NCI-H226 (cell line): Measurements from ENCODE around the gene HHIPL1.

Experiments
- DNase-seq: peaks from one replicate; pipeline ENCODE4 v3.0.0-alpha.2; 2015

The HHIPL1 gene

DNA sequence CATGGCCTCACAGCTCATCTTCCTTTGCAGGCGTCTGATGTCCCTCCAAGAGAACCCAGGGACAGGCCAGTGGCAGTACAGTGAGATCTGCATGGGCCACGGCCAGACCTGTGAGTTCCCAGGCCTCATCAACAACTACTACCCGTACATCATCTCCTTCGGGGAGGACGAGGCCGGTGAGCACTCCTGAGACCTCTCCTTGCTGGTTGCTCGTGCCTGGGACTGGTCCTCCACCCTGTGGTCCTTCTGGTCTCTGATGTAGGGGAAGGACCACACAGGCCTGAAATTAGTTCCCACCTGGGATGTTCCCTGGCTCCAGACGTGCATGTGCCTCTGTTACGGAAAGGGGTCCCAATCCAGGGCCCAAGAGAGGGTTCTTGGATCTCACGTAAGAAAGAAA is 17.9 kb downstream of the HHIPL1 start:
- DNase-seq = no peak

DNA sequence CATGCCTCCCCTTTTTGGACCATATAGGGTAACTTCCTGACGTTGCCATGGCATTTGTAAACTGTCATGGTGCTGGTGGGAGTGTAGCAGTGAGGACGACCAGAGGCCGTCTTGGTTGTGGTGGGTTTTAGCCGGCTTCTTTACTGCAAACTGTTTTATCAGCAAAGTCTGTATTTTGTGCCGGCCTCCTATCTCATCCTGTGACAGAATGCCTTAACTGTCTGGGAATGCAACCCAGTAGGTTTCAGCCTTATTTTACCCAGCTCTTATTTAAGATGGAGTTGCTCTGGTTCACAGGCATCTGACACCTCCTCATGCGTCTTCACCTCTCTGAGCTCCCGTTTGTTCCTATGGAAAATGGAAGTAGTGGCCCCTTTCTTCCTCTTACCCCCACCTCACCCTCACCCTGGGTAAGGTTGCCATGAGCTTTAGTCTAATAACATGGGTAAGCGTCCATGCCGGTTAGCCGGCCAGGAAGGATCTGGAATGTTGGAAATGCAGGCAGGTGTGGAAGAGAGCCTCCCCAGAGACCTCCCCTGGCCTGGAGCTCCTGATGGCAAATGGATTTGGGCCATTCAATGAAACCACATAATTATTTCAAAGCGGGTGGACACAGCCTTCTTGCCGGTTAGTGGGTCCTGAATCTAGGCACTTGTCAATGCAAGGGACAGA is 18.6 kb downstream of the HHIPL1 start:
- DNase-seq = no peak

DNA sequence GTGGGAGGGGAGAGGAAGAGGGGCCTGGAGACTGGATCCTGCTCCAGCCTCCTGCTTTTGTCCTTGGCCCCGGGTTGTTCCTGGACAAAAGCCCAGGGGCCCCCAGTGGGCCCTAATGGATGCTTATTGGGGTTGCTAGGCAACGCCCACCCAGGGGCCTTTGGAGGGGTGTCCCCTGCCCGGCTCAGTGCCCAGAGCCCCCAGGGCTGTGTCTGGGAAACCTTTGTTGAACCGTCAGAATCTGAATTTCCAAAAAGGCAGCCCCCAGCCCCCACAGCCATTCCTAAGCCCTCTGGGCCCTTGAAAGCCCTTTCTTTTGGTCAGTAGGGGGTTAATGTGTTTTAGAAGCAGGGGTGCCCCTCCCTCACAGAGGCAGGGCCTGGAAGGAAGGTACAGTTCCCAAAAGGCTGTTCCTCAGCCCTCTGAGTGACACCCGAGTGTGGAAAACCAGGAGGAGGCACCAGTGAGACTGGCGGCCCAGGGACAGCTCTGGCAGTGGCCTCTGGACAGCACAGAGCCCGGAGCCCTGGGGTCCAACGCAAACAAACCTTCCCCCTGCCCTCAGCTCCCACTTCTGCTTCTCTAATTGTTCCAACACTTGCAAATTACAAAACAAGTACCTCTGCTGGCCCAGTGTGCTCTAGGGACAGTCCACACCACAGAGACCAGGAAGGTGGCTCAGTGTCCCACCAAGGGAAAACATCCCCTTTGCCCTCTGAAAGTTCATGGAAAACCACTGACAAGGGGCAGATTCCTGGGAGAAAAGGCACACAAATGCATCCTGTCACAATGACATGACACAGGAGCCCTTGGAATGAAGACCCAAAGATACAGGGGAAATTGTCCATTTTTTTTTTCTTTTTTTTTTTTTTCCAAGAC is 19.4 kb downstream of the HHIPL1 start:
- DNase-seq = no peak

DNA sequence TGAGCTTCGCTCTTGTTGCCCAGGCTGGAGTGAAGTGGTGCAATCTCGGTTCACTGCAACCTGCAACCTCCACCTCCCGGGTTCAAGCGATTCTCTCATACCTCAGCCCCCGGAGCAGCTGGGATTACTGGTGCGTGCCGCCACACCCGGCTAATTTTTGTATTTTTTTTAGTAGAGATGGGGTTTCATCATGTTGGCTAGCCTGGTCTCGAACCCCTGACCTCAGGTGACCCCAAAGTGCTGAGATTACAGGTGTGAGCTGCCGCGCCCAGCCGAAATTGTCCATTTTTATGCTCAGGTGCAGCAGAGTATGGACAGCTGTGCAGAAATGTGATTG is 20.0 kb downstream of the HHIPL1 start:
- DNase-seq = no peak

DNA sequence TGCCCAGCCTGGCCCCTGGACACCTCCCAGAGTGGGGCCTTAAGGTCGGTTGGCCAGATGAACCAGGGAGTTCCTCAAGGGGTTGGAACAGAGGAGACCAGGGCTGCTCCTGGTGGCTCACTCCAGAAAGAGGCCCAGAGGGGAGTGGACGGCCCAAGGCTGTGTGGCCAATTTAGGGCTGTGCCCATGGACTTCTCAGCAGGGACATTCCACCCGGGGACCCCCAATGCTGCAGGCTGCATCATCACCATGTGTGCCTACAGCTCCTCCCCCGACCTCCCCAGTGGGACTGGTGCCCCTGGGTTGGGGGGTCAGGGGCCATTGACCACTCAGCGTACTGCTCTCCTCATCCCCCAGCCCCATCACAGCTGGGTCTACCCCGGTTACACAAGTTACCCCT is 21.6 kb downstream of the HHIPL1 start:
- DNase-seq = no peak

DNA sequence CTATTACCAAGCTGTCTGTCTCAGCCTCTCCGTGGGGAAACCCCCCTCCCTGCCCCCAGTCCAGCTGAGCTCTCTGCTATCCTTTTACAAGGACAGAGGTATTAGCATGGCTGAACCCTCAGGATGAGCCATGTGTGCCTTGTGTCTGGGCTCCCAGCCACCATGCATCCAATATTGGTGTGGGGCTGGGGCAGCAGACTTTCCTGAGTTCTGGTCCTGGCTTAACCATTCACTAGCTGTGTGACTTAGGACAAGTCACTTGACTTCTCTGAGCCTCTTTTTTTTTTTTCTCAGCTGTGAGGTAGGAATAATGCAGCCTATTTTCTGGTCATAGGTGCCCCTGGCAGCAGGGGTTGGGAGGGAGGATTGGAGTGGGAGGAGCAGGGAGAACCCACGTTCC is 22.1 kb downstream of the HHIPL1 start:
- DNase-seq = no peak

DNA sequence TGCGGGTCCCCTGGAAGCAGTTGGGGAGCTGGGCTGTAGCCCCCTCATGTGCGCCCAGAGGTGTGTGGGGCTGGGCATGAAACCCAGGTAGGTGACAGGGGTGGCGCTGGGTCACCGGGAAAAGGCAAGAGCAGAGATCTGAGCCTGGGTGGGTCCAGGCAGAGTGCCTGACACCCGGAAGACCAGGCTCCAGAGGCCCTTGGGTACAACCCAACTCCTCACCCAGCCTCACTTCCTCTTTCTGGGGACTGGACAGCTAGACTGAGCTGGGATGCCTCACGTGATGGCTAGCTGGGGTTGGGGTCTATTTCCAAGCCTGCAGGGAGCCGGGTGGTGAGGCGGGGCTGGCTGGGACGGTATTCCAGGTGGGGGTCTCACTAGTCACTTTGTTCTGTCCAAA is 22.9 kb downstream of the HHIPL1 start:
- no peak for DNase-seq

DNA sequence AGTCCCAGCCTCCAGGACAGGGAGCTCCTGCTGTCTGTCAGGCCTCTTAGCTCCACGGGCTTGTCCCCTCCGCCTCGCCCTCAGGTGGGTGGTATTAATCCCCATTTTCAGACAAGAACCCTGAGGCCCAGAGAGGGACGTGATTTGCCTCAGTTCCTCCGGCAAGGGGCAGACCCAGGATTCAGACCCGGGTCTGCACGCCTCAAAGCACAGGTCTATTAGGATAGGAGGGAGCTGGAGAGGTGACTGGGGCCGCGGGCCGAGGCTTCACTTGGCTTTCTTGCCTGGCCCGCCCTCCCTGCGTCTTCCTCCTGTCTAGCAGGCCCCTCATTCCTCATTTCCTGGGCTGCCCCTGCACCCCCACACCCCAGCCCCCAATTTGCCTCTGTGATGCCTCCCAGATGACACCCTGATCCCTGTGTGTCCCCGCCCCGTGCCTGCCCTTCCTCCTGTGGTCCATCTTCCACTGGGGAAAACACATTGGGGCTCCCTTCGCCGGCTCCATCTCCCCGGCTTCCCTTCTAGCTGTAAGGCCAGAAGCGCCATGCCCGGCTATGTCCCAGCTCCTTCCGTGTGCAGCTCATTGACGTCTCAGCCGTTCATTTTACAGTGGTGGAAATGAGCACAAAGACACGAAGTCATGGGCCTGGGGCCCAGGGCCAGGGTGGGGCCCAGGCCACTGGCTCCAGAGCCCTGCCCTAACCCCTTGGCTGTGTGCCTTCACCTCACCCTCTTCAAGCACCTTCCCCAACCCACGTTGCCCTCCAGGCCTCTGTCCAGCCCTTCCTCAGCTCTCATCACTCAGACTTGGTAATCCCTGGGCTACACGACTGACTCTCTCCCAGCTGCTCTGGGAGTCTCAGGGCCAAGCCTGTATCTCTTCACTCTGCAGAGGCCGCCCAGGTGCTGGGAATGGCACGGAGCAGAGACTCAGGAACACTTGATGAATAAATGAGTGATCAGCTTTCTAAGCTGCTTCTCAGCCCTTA is 23.7 kb downstream of the HHIPL1 start:
- DNase-seq = no peak

DNA sequence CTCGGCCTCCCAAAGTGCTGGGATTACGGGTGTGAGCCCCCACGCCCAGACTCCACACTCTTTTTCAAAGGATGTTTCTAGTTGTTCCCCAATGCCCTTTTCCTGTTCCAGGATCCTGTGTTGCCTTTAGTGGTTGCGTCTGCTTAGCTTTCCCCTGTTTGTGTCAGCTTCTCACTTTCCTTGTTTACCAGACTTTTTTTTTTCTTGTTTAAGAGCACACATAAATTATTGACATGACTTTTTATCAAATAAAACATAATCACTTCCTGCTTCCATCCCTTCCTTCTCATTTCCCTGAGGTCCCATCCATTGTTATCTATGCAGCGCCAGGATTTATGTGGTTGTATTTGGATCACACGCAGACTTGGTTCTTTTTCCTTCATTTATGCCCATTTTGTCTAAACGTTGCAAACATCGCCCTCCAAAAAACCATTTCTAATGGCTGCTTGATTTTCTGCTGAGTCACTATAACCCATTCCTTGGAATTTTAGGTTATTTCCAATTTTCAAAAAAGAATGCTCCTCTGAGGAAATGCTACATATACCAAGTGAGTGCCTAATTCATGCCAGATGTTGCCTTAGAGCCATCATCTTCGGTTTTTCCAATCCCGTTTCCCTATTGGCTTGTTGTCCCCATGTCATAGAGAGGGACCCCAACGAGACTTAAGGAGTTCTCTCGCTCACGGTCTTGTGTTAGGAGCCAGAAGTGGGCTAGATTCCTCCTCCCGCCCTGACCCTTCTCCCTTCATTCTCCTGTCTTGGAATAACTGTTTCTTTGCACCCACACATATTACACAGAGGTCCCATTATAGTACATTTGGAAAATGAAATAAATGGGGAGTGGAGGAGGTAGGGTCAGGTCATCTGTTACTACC is 25.7 kb downstream of the HHIPL1 start:
- DNase-seq = no peak

DNA sequence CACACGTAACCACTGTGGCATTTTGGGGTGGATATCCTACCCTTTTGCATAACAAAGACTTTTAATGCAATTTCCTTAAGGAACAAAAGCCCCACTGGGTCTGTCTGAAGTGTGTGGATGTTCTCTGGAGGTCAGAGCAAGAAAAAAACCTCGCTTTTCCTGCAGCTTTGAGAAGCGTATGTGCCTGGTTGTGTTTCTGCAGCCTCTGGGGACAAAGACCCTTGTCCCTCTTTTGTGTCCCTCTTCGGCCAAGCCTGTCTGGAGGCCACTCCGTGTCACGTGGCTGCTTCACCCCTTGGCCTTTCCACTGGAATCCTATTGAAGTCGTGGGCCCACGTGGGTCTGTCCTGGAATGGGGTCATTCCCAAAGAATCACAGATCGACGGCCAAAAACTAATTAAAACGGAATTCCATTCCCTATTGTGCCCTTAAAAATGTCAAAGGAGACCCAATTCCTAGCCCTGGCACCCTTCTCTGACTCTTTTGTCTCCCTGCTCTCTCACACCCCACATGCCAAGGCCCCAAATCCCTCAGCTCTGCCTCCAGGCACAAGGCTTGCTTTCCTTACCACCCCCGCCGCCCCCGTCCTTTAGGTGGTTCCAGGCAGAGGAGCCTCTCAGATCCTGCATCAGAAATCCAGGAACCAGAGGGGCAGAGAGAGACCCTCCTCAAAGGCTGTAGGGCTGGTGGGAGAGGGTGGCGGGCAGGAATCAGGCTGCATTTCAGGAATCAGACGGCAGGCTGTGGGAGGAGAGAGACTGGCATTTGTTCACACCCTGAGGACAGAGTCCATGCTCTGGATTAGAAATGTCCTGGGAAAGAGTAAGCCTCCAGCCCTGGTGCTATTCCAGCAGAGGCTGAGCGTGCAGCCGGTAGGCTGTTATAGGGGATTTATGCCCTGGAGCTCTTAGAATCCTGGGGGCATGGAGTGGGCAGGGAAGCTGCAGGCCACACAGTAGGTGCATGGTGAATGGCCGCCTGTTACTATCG is 26.6 kb downstream of the HHIPL1 start:
- no peak for DNase-seq

DNA sequence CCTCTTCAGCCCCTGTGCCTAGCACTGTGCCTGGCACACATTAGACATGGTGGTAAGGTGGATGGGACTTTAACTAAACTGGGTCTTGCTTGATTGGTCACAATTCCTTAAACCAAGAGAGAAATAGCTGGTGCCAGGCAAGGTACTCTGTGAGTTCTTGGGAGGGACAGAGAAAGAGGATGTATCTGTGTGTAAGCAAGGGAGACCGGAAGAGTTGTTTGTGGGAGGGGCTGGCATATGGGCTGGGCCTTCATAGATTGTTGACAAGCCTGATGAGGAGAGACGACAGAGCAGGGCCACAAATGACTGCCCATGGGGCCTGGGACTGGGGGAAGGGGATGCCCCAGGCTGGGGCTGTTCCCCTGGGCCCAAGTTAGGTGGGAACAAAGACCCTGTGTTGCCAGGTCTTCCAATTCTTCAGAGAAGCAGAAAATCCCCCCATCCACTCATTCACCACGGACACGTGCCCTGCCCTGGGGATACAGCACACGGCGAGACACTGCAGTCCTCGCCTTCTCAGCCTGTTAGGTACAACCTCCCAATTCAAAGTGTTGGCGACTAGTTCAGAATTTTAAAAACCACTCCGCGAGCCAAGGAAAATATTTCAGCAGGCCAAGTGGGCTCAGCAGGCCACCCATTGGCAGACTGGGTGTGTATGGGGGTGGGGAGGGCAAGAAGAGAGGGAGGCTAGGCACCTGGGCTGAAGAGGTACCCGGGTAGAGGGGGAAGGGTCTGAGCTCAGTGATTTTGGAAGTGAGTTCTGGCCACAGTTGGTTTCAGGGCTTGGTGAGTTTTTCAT is 27.8 kb downstream of the HHIPL1 start:
- DNase-seq = no peak

DNA sequence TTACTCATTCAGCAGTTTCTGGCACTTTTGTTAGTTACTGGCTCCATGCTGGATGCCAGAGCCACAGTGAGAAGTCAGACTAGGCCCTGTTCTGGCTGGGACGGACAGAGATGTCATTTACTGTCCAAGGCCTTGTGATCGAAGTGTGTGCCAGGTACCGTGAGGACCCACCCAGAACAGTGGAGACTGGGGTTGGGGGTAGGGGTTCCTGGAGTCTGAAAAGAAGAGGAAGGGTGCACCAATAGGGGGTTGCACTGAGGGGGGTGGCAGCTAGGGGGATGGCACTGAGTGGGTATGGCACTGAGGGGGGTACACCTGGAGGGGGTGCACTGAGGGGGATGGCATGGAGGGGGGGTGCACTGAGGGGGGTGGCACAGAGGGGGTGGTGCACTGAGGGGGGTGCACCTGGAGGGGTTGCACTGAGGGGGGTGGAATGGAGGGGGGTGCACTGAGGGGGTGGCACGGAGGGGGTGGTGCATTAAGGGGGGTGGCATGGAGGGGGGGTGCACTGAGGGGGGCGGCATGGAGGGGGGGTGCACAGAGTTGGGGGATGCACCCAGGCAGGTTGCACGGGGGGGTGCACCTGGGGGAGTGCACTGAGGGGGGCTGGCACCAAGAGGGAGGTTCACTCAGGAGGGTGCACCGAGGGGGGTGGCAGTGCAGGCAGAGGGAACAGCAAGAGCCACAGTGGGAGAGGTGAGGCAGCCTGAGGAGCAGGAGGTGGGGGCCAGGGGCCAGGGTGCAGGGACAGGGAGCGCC is 28.6 kb downstream of the HHIPL1 start:
- DNase-seq = no peak

DNA sequence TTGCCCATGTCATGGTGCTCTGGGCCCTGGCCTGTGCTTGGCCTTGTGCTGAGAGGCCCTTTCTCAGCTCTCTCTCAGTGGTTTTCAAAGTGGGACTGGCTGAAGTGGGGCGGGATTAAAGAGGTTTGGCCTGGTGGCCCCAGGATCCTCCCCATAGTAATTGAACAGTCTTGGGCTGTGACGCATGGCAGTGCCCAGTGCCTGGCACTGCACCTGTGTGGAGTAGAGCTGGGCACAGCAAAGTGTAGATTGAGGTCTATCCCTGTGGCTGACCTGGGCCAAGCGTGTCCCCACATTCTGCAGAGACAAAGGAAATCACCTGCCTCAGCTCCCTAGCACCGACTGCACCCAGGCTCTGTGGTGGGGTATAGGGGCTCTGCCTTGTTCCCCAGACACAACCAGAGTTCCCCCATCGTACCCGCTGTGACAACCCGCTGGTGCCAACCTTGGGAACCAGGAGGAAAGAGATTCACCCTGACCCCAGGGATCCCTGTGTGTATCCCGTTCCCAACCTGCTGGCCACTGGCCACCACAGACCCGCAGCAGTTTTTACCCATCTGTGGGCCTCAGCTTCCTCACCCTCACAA is 29.2 kb downstream of the HHIPL1 start:
- DNase-seq = no peak

DNA sequence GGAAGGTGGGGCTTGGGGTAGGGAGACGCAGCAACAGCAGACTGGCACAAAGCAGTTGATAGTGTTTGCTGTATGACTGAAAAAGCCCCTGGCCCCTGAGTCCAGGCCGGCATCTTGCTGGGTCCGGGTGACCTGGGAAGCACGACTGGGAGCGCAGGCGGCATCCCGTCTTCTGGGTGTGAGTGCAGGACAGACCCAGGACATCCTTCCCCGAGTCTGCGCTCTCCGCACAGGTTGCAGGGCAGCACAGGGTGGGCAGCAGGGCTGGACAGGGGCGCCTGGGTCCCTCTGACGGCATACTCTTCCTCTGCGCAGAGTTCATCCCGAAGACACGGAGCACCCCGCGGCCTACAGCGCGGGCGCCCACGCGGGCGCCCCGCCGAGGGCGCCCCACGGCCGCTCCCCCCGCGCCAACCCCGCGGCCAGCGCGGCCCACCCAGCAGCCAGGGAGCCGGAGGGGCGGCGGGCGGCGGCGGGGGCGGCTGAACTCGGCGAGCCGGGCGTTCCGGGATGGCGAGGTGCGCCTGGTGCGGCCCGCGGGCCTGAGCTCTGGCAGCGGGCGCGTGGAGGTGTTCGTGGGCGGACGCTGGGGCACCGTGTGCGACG is 29.9 kb downstream of the HHIPL1 start:
- DNase-seq = no peak

DNA sequence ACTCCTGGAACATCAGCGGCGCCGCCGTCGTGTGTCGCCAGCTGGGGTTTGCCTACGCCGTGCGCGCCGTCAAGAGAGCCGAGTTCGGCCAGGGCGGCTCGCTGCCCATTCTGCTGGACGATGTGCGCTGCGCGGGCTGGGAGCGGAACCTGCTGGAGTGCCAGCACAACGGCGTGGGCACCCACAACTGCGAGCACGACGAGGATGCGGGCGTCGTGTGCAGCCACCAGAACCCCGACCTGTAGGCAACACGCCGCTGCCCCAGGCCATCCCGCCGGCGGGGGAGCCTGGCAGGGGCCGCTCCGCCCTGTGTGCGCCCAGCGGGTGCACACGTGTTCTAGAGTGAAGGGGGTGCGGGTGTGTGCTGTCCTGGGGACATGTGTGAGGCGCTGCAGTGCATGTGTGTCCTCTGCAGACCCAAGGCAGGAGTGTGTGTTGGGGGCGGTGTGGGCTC is 30.5 kb downstream of the HHIPL1 start:
- no peak for DNase-seq

DNA sequence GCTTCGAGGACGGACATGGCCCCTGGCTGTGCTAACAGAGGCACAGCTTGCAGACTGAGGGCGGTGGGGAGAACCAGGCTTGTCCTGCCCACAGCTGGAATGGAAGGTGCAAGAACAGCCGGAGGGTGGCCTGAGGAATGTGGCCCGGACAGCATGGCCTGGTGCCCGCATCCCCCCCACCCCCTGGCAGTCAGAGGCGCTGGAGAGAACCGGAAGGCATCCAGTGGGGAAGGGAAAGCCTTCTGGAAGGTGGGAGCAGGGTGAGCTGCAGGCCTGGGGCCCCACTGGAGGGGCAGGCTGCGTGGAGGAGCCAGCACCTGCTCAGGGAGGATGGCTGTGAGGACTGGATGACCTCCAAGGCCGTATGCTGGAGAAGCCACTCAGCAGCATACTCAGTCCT is 31.0 kb downstream of the HHIPL1 start:
- DNase-seq = no peak

DNA sequence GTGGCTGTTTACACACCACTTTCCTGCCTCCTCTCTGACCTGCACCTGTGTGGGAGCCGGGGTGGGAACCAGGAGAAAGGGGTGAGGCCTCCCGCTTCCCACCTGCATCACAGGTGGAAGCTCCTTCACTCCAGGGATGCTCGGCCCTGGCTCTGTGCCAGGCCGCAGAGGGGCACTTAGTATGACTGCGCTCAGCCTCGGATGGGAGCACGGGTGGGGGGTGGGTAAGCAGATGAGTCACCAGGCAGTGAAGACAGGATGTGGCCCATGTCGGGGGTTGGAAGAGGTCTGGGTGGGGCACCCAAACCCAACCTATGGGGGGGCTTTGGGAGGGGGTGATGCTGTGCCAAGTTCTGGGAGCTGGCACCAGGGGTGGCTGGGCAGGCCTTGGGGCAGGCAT is 31.7 kb downstream of the HHIPL1 start:
- DNase-seq = peak; percentile 53
